ENCODE measurements around the gene NOC3L.
"Not testable (repeated sequence)": the region's sequence is repeated elsewhere in the genome, so short reads cannot be mapped to it uniquely, and the experiment has no call there.

NOC3L gene

DNA sequence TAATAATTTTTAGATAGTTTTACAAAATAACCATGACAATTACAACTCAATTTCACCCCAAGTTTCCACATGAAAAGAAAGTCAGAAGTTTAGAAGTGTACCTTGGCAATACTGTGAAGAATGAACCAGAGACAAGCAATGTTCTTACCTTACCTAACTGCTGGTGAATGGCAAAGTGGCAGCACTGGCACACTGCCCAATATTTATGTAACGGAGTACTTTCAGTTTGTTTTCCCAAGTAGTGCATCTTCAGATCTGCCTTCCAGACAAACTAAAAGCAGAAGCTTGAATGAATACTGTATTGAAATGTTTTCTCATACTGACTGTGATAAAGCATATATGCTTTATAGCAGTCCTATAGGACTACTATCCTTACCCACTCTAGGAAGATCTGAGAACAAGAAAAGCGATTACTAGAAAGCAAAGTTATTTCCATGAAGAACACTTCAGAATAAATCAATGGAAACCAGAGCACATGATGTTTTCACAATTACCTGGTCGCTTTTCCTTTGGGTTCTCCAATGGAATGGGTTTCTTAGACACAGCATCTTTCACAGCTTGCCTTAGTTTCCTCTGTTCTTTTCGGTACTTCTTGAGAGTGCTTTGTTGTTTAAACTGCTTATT is 1.5 kb downstream of the NOC3L start:
- DNase-seq, result peak in 1 of 2 experiments; percentile 4

- no peak for DNase-seq
These were observed 4.3 kb downstream of the NOC3L start for GRCh38 chr10:94358480-94358879.

DNA sequence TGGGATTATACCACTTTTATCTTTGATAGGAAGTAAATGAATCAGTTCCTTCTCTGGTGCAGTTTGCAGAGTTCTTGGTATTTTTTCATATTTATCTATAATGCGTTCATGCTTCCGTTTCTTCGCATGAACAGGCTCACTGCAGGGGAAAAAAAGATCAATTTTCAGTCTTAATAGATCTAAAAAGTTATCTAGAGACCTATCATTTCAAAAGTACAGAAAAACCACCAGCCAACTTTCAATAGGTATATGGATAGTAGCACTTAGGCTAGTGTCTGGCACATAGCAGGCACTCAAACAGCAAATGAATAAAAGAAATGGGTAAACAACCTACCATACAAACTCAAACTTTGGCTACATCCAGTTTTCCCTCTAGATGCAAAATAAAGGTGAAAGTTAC is 5.5 kb downstream of the NOC3L start:
- DNase-seq, result no peak

DNA sequence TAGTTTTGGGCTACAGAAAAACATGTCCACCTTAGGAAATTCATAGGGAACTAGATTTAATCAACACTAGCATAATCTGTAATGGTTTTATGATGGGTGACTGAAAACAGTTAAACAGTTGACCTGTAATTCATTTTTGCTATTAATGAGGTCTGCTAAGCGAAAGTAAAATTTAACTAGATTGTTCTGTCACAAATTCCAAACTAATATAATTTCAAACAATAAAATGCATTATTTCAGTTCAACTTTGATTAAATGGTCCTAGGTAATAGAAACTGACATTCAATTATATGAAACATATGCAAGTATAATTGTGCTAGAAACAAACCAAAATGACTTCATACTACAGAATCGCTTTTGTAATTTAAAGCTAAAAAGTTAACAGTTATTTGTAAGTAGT is 6.9 kb downstream of the NOC3L start:
- no peak for DNase-seq

GRCh38 chr10:94353336-94353735 is 9.4 kb downstream of the NOC3L start:
- no peak for DNase-seq

DNA sequence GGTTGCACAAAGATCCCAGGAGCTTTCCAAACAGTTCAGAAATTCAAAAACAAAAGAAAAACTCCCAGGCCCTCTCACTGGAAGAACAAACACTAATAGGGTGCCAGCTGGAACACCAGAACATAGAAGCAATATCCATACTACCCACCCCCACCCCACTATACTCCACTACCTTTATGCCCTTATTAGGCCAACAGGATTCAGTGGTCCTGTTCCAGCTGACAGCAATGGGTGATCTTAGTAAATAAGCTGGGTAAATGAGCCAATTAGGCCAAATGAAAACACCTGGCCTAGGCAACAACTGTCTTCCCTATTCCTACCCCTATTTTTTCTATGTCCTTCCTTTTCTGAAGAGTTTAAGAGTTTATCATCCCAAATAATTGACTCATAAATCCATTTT is 11.7 kb downstream of the NOC3L start:
- DNase-seq, result no peak

DNA sequence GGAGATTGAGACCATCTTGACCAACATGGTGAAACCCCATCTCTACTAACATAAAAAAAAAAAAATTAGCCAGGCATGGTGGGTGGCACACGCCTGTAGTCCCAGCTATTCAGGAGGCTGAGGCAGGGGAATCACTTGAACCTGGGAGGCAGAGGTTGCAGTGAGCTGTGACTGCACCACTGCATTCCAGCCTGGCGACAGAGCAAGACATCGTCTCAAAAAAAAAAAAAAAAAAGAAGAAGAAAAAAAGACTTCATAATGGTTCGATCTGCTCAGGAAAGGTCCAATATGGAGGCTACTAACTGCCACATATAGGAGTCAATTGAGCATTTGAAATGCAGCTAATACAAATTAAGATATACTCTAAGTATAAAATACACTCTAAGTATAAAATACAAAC is 12.2 kb downstream of the NOC3L start:
- not testable (repeated sequence) for DNase-seq

DNA sequence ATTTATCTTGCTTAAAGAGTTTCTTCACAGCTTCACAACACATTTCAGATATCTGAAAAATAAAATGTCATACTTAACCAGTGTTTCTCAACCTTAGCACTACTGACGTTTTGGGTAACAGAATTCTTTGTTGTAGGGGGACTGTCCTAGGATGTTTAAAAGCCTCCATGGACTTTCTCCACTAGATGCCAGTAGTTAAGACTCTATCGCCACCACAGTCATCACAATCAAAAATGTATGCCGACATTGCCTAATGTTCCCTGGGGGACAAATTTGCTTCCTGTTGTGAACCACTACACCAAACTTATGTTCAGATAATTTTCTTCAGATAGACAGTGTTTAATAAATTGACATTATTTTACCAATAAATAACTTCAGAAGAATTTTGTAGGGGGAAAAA is 13.4 kb downstream of the NOC3L start:
- DNase-seq, result no peak

GRCh38 chr10:94344522-94345122 is 18.1 kb downstream of the NOC3L start:
- no peak for DNase-seq

DNA sequence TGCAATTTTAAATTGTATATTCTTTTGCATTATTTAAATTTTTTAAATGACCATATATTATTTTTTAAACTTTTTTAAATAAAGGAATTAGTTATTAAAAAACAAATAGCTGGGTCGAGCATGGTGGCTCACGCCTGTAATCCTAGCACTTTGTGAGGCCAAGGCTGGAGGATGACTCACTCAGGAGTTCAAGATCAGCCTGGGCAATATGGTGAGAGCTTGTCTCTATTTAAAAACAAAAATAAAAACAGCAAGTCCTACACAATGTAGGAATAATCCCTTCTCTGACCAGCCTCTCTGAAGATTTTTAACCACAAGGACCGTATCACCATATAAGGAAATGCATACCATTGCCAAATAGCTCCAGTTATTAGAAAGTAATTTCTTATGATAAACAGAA is 19.6 kb downstream of the NOC3L start:
- DNase-seq, result no peak

DNA sequence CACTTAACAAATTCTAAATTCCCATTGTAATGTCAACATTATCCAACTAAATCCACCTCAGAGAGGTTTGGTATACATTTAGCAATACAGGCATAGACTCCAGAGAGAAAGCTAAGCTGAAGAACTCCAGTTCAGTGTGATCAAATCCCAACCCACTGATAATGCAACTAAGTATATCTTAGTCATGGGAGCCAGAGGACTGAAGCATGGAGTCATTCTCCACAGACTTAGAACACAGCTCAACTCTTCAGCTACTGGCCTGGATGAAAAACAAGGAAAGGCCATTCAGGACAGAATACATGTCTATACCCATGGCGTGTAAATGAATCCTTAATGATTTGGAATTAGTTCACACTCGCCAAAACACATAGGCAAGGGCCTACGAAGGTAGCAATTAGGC is 27.9 kb downstream of the NOC3L start:
- DNase-seq, result no peak

- DNase-seq, result no peak
These were observed 29.7 kb downstream of the NOC3L start for GRCh38 chr10:94333051-94333450.

- DNase-seq, result no peak
These were observed 34.1 kb downstream of the NOC3L start for GRCh38 chr10:94328613-94329012.

DNA sequence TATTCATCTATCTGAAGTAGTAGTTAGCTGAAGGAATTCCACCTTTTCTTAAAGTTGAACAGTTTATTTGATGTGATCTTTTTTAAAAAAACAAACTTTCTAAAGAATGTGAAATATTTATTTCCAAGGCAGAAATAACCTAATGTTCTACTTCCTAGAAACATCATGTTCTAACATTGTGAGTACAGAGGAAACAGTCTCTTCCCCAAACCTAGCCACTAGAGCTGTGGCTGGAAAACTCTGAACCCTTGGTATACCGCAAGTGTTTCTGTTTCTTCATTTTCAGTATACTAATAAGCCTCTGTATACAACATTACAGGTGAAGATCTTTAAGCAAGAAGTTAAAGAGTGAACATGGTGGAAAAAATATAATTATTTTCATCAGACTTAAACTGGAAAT is 35.1 kb downstream of the NOC3L start:
- DNase-seq, result no peak

GRCh38 chr10:94324609-94325233 is 38.0 kb downstream of the NOC3L start:
- no peak for DNase-seq

GRCh38 chr10:94320285-94320914 is 42.3 kb downstream of the NOC3L start:
- peak; percentile 42 to 50 for DNase-seq

DNA sequence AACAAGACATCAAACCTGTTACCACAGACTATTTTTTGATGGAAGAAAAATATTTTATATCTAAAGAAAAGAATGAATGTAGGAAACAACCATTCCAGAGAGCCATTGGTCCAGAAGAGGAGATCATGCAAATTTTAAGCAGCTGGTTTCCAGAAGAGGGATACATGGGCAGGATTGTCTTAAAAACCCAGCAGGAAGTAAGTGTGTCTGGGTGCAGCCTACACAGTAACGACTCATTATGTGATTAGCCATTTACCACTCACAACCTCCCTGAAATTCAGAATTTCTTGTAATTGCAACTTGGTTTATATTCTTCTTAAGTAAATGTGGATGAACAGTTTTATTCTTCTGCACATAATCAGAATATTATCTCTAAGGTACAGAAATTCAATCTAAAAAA is 46.2 kb downstream of the NOC3L start:
- DNase-seq, result no peak

DNA sequence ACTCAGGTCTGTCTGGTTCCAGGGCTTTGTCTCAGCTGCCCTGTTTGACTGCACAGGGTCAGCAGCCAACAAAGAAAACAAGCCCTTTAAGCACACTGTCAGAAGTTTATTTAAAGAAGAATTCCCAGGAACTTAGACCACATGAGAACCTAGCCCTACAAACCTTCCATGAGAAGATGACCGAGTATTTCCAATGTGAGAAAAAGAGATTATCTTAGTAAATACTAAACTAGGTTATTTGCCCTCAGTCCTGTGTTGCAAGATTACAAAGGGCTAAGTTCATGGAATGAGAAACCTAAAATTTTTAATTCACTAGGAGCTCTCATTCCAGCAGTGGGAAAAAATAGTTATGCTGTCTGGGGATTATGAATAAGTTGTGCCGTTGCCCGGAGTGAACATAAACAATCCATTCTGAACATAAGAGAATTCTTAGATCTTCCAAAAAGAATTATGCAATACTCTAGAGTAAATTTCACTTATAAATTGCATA is 46.7 kb downstream of the NOC3L start:
- no peak for DNase-seq

DNA sequence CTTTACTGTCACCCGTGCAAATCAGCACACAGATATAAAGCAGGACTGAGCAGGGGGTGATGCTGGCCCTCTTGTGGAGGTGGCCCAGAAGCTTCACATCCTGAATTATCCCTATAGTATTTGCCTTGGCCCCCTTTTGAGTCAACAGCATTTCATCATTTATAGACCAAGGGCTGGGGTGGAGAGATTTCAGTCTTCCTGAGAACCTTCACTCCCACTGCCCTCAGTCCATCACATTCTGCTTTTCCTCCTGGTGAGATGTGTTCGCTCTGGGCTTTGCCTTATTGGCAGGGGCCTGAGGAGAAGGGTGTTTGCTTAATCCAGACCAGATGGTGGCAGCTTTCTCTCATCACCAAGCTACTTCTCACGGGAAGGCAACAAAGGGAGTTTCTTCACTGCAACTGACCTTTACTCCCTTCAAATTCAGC is 47.7 kb downstream of the NOC3L start:
- DNase-seq, result no peak

- DNase-seq, result no peak
These were observed 52.4 kb downstream of the NOC3L start for GRCh38 chr10:94310369-94310768.

- DNase-seq, result no peak
These were observed 53.9 kb downstream of the NOC3L start for GRCh38 chr10:94308866-94309265.

GRCh38 chr10:94307046-94307615 is 55.6 kb downstream of the NOC3L start:
- no peak for DNase-seq

- no peak for DNase-seq
These were observed 58.8 kb downstream of the NOC3L start for GRCh38 chr10:94303929-94304328.

DNA sequence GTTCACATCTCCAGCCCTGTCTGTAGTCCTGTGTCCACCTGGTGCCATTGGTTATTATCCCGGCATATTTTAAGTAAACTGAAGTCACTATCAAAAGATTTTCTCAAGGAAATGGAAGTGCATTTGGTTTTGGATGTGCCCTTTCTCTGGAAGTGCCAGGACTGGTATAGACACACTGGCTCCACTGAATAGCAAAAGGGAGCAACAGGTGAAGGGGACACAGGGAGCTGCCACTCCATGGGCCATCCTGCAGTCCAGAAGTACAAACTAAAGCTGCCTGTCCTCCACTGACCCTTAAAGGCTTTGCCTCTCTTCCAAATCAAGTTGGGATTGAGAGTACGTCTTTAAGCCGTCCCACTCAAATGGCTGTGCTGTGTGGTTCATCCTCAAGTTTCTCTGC is 62.7 kb downstream of the NOC3L start:
- DNase-seq, result no peak
